ENCODE data around the gene SYTL5.

Gene SYTL5

DNA sequence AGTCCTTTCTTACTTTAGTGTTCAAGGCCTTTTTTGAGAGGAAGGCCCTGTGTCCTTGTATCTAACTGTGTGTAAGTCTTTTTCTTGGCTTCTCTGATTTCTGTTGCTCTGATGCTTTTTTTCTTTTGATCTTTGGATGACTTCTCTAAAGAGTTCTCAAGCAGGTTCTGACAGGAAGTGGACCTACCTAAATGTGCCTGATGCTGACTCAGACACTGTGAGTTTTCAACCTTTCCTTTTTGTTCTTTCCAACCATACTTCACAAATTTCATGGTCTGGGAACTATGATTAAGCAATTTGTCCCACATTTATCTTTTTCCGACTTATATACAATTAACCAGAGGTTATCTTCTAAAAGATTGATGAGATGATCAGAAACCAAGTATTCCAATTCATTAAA, 96.5 kb downstream of the SYTL5 start:
- H3K27me3 ChIP-seq (ENCODE audit: control insufficient read depth, insufficient read depth, low read length): no peaks in the 10 kb centered on the region
- H3K4me1 ChIP-seq (ENCODE audit: control insufficient read depth, insufficient read depth, low read length): no peaks in the 10 kb centered on the region
- H3K9ac ChIP-seq (ENCODE audit: low read depth, low read length): no peak overlapping the region
- no peaks in the 10 kb centered on the region for H3K36me3 ChIP-seq (ENCODE audit: control insufficient read depth, insufficient read depth, low read length)
- H3K4me3 ChIP-seq (ENCODE audit: low read depth, low read length): no peak overlapping the region
- no peaks in the 10 kb centered on the region for H3K9me3 ChIP-seq (ENCODE audit: control insufficient read depth, insufficient read depth, low read length)

DNA sequence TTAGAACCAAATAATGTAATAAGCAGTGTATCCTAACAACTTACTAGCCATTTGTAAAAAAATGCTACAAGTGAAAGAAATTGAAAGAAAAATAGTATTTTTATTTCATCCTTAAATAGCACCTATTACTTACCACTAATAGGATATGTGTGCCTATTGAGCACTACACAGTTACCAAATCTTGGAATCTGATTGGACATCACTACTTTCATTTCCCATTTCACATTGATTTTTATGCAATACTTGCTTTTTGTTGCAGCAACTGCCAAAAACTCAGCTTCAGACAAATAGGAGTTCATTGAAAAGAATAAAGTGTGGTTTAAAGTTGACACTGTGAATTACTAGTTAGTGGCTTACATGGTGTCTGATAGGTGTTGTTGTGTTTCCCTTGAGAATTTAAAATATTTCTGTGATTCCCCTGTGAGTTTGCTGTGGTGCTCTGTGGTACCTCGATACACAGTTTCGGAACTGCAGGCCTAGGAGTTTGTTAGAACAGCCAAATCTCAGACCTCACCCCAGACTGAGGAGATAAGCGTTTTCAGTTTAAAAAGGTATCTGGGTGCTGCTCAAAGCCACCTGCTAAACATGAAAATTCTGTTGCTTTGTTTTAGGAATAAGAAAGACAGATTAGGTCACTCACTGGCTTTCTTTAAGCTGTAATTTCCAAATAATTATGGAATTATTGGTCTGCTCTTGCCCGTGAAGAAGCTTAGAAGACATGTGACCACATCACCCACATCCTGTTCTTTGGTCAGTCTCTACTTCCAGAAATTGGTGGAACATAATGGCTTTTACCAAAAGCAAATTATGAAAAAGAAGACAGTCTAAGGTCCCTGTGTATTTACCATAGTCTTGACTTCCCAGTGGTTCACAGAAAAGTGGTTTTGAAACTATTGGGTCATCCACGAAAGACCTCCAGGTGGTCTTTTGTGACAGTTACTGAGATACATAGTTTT, 97.8 kb downstream of the SYTL5 start:
- Histone ChIP-seq H3K9me3 (ENCODE audit: control insufficient read depth, insufficient read depth, low read length) (no peaks in the 10 kb centered on the region), H3K4me1 (ENCODE audit: control insufficient read depth, insufficient read depth, low read length) (no peaks in the 10 kb centered on the region), H3K36me3 (ENCODE audit: control insufficient read depth, insufficient read depth, low read length) (no peaks in the 10 kb centered on the region), H3K4me3 (ENCODE audit: low read depth, low read length) (no peak overlapping the region), H3K9ac (ENCODE audit: low read depth, low read length) (no peak overlapping the region), H3K27me3 (ENCODE audit: control insufficient read depth, insufficient read depth, low read length) (no peaks in the 10 kb centered on the region)

DNA sequence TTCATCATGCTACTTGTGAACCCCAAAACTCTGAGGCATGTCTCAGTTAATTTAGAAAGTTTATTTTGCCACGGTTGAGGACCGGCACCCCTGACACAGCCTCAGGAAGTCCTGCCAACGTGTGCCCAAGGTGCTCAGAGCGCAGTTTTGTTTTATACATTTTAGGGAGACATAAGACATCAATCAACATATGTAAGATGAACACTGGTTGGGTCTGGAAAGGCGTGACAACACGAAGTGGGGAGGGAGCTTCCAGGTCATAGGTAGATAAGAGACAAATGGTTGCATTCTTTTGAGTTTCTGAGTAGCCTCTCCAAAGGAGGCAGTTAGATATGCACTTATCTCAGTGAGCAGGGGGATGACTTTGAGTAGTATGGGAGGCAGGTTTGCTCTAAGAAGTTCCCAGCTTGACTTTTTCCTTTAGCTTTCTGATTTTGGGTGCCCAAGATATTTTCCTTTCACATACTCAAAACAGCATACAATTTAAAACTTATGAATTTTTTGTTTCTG, 98.9 kb downstream of the SYTL5 start:
- Histone ChIP-seq H3K9me3 (ENCODE audit: control insufficient read depth, insufficient read depth, low read length) (no peaks in the 10 kb centered on the region), H3K9ac (ENCODE audit: low read depth, low read length) (no peak overlapping the region), H3K36me3 (ENCODE audit: control insufficient read depth, insufficient read depth, low read length) (no peaks in the 10 kb centered on the region), H3K4me3 (ENCODE audit: low read depth, low read length) (no peak overlapping the region), H3K4me1 (ENCODE audit: control insufficient read depth, insufficient read depth, low read length) (no peaks in the 10 kb centered on the region), H3K27me3 (ENCODE audit: control insufficient read depth, insufficient read depth, low read length) (no peaks in the 10 kb centered on the region)

DNA sequence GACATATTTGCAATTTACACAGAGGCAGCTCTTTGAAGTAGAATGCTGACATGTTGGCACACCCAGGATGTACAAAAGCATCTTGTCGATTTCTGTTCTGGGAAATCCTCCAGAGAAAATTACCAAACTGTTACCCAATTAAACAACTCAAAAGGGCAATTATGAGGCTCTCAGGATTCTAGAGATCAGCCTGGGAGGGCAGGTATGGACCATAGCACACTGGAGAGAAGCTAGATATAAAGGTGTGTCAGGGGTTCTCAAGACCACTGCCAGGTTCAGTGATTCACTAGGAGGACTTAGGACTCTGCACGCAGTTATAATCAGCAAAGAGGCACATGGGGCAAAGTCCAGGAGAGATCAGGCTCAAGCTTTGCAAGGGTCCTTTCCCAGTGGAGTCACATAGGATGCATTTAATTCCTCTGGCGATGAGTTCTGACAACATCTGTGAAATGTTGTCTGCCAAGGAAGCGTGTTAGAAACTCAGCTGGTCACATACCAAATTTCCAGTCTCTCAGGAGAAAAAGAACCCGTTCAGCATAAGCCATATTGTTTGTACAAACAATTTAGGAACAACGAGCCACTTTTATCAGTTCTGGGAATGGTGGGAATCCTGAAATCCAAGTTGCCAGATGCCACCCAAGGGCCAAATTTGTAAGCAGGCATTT, 100.8 kb downstream of the SYTL5 start:
- H3K4me1 ChIP-seq (ENCODE audit: control insufficient read depth, insufficient read depth, low read length): no peaks in the 10 kb centered on the region
- H3K36me3 ChIP-seq (ENCODE audit: control insufficient read depth, insufficient read depth, low read length): no peaks in the 10 kb centered on the region
- H3K4me3 ChIP-seq (ENCODE audit: low read depth, low read length): no peak overlapping the region
- H3K9ac ChIP-seq (ENCODE audit: low read depth, low read length): no peak overlapping the region
- no peaks in the 10 kb centered on the region for H3K27me3 ChIP-seq (ENCODE audit: control insufficient read depth, insufficient read depth, low read length)
- no peaks in the 10 kb centered on the region for H3K9me3 ChIP-seq (ENCODE audit: control insufficient read depth, insufficient read depth, low read length)

DNA sequence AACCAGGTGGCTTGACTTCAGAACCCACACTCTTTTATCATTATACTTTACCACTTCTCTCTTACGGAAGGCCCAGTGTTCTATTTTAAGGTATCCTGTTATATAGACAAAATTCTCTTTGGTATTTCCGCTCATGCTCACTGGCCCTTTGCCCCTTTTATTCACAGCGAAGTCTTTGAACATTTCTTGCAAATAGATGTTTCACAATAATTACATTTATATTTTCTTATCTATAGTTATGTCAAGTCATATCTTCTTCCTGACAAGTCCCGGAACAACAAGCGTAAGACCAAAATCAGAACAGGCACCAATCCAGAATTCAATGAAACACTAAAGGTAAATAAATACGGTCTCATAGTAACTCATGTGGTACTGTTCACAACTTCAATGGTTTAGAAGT, 102.0 kb downstream of the SYTL5 start:
- Histone ChIP-seq H3K9ac (ENCODE audit: low read depth, low read length) (no peak overlapping the region), H3K4me3 (ENCODE audit: low read depth, low read length) (no peak overlapping the region), H3K9me3 (ENCODE audit: control insufficient read depth, insufficient read depth, low read length) (no peaks in the 10 kb centered on the region), H3K4me1 (ENCODE audit: control insufficient read depth, insufficient read depth, low read length) (no peaks in the 10 kb centered on the region), H3K27me3 (ENCODE audit: control insufficient read depth, insufficient read depth, low read length) (no peaks in the 10 kb centered on the region), H3K36me3 (ENCODE audit: control insufficient read depth, insufficient read depth, low read length) (no peaks in the 10 kb centered on the region)

DNA sequence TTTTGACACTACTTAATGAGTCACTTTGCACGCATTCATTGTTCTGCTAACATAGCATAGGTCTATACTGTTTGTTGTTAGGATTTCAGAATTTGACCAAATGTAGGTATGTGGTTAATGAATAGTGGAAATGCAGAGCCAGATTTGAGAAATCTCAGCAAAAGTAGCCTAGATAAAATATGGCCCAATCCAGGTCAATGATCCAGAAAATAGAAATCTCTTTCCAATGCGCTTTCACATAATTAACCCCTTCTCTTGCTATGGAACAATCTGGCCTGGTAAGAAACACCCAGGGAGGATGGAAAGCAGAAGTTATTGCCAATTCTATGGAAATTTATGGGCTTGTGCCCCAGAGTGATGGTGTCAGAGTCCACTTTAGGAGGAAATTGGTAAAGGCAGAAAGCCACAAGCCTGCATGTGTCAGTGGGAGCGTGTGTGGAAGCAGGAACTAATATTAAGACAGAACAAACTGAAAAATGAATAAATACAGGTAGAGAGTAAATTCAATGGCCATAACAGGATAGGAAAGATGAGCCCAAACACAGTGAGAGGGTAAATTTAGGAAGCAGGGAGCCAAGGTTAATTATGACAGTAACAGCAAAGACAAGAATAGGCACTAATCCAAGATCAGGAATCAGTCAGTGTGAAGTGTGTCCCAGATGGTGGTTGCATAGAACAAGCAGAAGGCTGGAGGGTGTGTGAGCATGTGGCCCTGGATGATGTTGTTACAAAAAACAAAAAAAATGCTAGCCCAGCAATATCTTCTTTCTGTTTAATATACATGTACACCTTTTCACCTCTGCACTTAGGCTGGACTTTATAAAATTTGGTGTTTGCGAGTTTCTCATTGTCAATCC, 102.9 kb downstream of the SYTL5 start:
- Histone ChIP-seq H3K4me1 (ENCODE audit: control insufficient read depth, insufficient read depth, low read length) (no peaks in the 10 kb centered on the region), H3K9ac (ENCODE audit: low read depth, low read length) (no peak overlapping the region), H3K9me3 (ENCODE audit: control insufficient read depth, insufficient read depth, low read length) (no peaks in the 10 kb centered on the region), H3K4me3 (ENCODE audit: low read depth, low read length) (no peak overlapping the region), H3K36me3 (ENCODE audit: control insufficient read depth, insufficient read depth, low read length) (no peaks in the 10 kb centered on the region), H3K27me3 (ENCODE audit: control insufficient read depth, insufficient read depth, low read length) (no peaks in the 10 kb centered on the region)

DNA sequence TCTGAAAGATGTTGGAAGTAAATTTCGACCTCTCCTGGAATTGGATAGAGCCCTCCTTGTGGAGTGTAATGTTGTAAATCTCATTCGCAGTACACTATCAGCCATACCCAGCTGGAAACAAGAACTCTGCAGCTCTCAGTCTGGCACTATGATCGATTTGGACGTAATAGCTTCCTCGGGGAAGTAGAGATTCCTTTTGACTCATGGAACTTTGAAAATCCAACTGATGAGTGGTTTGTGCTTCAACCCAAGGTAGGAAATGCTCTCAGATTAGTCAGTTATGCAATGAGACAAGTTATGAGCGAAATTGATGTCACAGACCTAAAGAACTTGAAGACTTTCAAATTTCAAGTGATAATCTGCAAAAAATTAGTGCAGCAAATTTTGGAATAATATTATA, 103.9 kb downstream of the SYTL5 start:
- Histone ChIP-seq H3K36me3 (ENCODE audit: control insufficient read depth, insufficient read depth, low read length) (no peaks in the 10 kb centered on the region), H3K4me1 (ENCODE audit: control insufficient read depth, insufficient read depth, low read length) (no peaks in the 10 kb centered on the region), H3K4me3 (ENCODE audit: low read depth, low read length) (no peak overlapping the region), H3K9me3 (ENCODE audit: control insufficient read depth, insufficient read depth, low read length) (no peaks in the 10 kb centered on the region), H3K9ac (ENCODE audit: low read depth, low read length) (no peak overlapping the region), H3K27me3 (ENCODE audit: control insufficient read depth, insufficient read depth, low read length) (no peaks in the 10 kb centered on the region)

DNA sequence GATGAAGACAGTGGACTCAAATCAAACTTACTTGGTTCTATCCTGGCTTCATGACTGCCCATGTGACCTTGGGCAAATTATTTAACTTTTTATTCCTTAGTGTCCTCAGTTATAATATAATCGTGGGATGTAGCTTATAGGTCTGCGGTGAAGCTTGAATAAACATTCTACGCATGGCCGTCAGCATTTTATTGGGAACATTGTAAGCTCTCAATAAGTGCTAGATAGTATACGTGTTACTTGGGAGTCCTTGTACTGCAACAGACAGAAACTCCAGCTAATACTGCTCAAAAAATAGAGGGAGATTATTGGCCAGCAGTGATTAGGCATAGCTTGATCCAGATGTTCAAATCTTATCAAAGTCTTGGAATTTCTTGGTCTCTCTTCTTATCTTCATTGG, 104.8 kb downstream of the SYTL5 start:
- no peak overlapping the region for H3K9ac ChIP-seq (ENCODE audit: low read depth, low read length)
- no peaks in the 10 kb centered on the region for H3K4me1 ChIP-seq (ENCODE audit: control insufficient read depth, insufficient read depth, low read length)
- H3K36me3 ChIP-seq (ENCODE audit: control insufficient read depth, insufficient read depth, low read length): no peaks in the 10 kb centered on the region
- H3K27me3 ChIP-seq (ENCODE audit: control insufficient read depth, insufficient read depth, low read length): no peaks in the 10 kb centered on the region
- no peaks in the 10 kb centered on the region for H3K9me3 ChIP-seq (ENCODE audit: control insufficient read depth, insufficient read depth, low read length)
- H3K4me3 ChIP-seq (ENCODE audit: low read depth, low read length): no peak overlapping the region

DNA sequence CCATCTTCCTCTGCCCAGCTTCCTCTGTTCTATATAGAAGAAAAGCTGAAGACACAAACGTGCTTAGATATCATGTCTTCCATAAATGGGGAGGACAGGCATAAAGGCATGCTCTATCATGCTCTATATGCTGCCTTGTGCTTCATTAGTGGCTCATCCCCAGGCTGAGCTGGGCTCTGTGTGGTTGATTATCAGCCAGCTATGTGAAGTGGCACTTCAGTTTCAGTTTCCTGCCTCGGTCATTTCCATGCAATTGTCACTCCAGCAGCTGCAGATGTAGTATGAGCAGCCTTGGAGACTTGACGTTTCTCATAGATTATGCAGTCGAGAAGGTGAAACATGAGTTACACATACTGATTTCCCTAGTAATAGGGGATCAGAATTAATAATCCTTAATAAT, 106.2 kb downstream of the SYTL5 start:
- no peak overlapping the region for H3K4me3 ChIP-seq (ENCODE audit: low read depth, low read length)
- no peak overlapping the region for H3K9ac ChIP-seq (ENCODE audit: low read depth, low read length)
- no peaks in the 10 kb centered on the region for H3K27me3 ChIP-seq (ENCODE audit: control insufficient read depth, insufficient read depth, low read length)

DNA sequence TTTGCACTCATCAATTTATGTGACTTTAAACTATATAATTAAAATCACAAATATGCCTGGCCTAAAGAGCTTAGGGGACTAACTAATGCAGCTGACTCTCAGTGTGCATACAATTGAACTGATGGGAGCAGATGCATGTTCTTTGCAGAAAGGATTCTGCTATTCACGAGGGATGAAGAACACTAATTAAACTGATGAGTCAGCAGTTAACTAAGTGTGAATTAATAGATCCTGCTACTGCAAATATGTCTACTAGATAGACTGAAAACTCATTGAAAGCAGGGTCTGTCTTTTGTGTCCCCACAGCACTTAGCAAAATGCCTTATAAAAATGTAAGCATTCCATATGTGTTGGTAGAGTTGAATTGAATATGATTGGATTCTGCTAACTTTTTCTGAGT, 110.4 kb downstream of the SYTL5 start:
- no peaks in the 10 kb centered on the region for H3K4me1 ChIP-seq (ENCODE audit: control insufficient read depth, insufficient read depth, low read length)
- no peaks in the 10 kb centered on the region for H3K27me3 ChIP-seq (ENCODE audit: control insufficient read depth, insufficient read depth, low read length)
- H3K4me3 ChIP-seq (ENCODE audit: low read depth, low read length): no peak overlapping the region
- H3K9ac ChIP-seq (ENCODE audit: low read depth, low read length): no peak overlapping the region
- no peaks in the 10 kb centered on the region for H3K36me3 ChIP-seq (ENCODE audit: control insufficient read depth, insufficient read depth, low read length)
- H3K9me3 ChIP-seq (ENCODE audit: control insufficient read depth, insufficient read depth, low read length): no peaks in the 10 kb centered on the region

More for the DNA sequence above, 106.2 kb downstream of the SYTL5 start:
- H3K4me1 ChIP-seq (ENCODE audit: control insufficient read depth, insufficient read depth, low read length): no peaks in the 10 kb centered on the region
- H3K36me3 ChIP-seq (ENCODE audit: control insufficient read depth, insufficient read depth, low read length): no peaks in the 10 kb centered on the region
- H3K9me3 ChIP-seq (ENCODE audit: control insufficient read depth, insufficient read depth, low read length): no peaks in the 10 kb centered on the region

DNA sequence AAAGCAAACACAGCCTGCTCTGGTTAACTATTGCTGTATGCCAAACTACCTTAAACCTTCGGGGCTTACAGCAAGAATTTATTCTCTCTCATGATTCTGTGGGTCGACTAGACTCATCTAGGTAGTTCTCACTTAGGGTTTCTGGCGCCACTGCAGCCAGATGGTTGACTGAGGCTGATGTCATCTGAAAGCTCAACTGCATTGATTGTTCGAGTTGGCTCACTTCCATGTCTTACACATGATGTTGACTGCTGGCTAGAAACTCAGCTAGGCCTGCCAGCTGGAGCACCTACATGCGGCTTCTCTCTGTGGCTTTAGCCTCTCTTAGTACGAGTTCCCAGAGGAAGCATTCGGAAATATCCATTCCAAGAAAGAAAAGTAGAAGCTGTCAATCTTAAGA, 111.1 kb downstream of the SYTL5 start:
- Histone ChIP-seq H3K4me3 (ENCODE audit: low read depth, low read length) (no peak overlapping the region), H3K36me3 (ENCODE audit: control insufficient read depth, insufficient read depth, low read length) (no peaks in the 10 kb centered on the region), H3K27me3 (ENCODE audit: control insufficient read depth, insufficient read depth, low read length) (no peaks in the 10 kb centered on the region), H3K9me3 (ENCODE audit: control insufficient read depth, insufficient read depth, low read length) (no peaks in the 10 kb centered on the region), H3K4me1 (ENCODE audit: control insufficient read depth, insufficient read depth, low read length) (no peaks in the 10 kb centered on the region), H3K9ac (ENCODE audit: low read depth, low read length) (no peak overlapping the region)

Measured in iPS-15b (cell line).